HepG2 (cell line): ENCODE data around the gene ZNF581.

Experiments used
- CTCF ChIP-seq: sonication (generic); formaldehyde crosslinking; IDR thresholded peaks from 2 replicates; pipeline ENCODE4 v1.5.0; 2020; ENCODE audit warnings: mild to moderate bottlenecking, missing genetic modification reagents, moderate library complexity
- GTF2F1 ChIP-seq: fragments of 150-350 bp; IDR thresholded peaks from 2 replicates; pipeline ENCODE4 v1.6.1; 2014; ENCODE audit warnings: low read length
- MAFG ChIP-seq: sonication (generic); formaldehyde crosslinking; IDR thresholded peaks from 2 replicates; pipeline ENCODE4 v1.5.1; 2020; ENCODE audit warnings: mild to moderate bottlenecking, missing genetic modification reagents
- NFIC ChIP-seq: IDR thresholded peaks from 2 replicates; pipeline ENCODE4 v1.6.1; 2012; ENCODE audit warnings: mild to moderate bottlenecking, low read length, inconsistent platforms
- NFYB ChIP-seq: sonication (generic); formaldehyde crosslinking; IDR thresholded peaks from 2 replicates; pipeline ENCODE4 v1.4.0; 2020; ENCODE audit warnings: missing genetic modification reagents
- TFDP1 ChIP-seq: IDR thresholded peaks from 2 replicates; pipeline ENCODE4 v1.6.1; 2016; ENCODE audit warnings: missing compliant biosample characterization, missing genetic modification reagents, borderline replicate concordance
- USF2 ChIP-seq, 2 experiments: sonication (generic) in 1 of 2; formaldehyde crosslinking in 1 of 2; IDR thresholded peaks; 2 replicates each; pipeline versions ENCODE4 v1.5.1 to v1.6.1; 2011 to 2020; ENCODE audit warnings: borderline replicate concordance in 1 of 2, low read depth in 1 of 2, low read length in 1 of 2, mild to moderate bottlenecking in 1 of 2, missing genetic modification reagents in 1 of 2, moderate library complexity in 1 of 2
- ZNF234 ChIP-seq: sonication (generic); formaldehyde crosslinking; conservative IDR thresholded peaks from 2 replicates; pipeline ENCODE4 v1.5.1; 2020; ENCODE audit warnings: mild to moderate bottlenecking, missing genetic modification reagents
- ZNF282 ChIP-seq: fragments of 450-650 bp; IDR thresholded peaks from 2 replicates; pipeline ENCODE4 v1.6.1; 2018; ENCODE audit not compliant: partially characterized antibody
- ZNF510 ChIP-seq: sonication (generic); formaldehyde crosslinking; IDR thresholded peaks from 2 replicates; pipeline ENCODE4 v1.4.0; 2020; ENCODE audit warnings: low read depth, mild to moderate bottlenecking, missing genetic modification reagents
- ZNF724P ChIP-seq: sonication (generic); formaldehyde crosslinking; IDR thresholded peaks from 2 replicates; pipeline ENCODE4 v1.8.0; 2022; ENCODE audit warnings: missing genetic modification reagents, borderline replicate concordance
- TF ChIP-seq, protein P1 (sequence below): IDR thresholded peaks from 2 replicates; pipeline ENCODE4 v1.6.1; 2016; ENCODE audit warnings: low read depth, borderline replicate concordance
- TF ChIP-seq, protein P2 (sequence below): sonication (generic); formaldehyde crosslinking; IDR thresholded peaks from 2 replicates; pipeline ENCODE4 v1.8.1; 2022; ENCODE audit warnings: mild to moderate bottlenecking, missing genetic modification reagents
- TF ChIP-seq, protein P3 (sequence below): sonication (generic); formaldehyde crosslinking; IDR thresholded peaks from 2 replicates; pipeline ENCODE4 v1.4.0; 2020; ENCODE audit warnings: missing genetic modification reagents

- TF ChIP-seq ZNF234 (CRISPR knock-in tag) (no peak), CTCF (CRISPR knock-in tag) (no peak), USF2 (IDR thresholded peaks at IDR 0.05; ENCODE audit: low read depth, low read length) (no peak), USF2 (CRISPR knock-in tag; IDR thresholded peaks at IDR 0.05; ENCODE audit: borderline replicate concordance) (no peak), ZNF724P (CRISPR knock-in tag) (no peak), ZNF282 (no peak), MAFG (CRISPR knock-in tag) (no peak), ZNF510 (CRISPR knock-in tag) (no peak), NFIC (no peak), TFDP1 (CRISPR knock-in tag) (peak; percentile 55; the same call in 1 of the 2 replicates), GTF2F1 (no peak), NFYB (CRISPR knock-in tag) (no peak)
- TF ChIP-seq, protein P1, sequence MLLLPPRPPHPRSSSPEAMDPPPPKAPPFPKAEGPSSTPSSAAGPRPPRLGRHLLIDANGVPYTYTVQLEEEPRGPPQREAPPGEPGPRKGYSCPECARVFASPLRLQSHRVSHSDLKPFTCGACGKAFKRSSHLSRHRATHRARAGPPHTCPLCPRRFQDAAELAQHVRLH (CRISPR knock-in tag), result no peak
- TF ChIP-seq, protein P2, sequence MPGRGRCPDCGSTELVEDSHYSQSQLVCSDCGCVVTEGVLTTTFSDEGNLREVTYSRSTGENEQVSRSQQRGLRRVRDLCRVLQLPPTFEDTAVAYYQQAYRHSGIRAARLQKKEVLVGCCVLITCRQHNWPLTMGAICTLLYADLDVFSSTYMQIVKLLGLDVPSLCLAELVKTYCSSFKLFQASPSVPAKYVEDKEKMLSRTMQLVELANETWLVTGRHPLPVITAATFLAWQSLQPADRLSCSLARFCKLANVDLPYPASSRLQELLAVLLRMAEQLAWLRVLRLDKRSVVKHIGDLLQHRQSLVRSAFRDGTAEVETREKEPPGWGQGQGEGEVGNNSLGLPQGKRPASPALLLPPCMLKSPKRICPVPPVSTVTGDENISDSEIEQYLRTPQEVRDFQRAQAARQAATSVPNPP, result no peak
- TF ChIP-seq, protein P3, sequence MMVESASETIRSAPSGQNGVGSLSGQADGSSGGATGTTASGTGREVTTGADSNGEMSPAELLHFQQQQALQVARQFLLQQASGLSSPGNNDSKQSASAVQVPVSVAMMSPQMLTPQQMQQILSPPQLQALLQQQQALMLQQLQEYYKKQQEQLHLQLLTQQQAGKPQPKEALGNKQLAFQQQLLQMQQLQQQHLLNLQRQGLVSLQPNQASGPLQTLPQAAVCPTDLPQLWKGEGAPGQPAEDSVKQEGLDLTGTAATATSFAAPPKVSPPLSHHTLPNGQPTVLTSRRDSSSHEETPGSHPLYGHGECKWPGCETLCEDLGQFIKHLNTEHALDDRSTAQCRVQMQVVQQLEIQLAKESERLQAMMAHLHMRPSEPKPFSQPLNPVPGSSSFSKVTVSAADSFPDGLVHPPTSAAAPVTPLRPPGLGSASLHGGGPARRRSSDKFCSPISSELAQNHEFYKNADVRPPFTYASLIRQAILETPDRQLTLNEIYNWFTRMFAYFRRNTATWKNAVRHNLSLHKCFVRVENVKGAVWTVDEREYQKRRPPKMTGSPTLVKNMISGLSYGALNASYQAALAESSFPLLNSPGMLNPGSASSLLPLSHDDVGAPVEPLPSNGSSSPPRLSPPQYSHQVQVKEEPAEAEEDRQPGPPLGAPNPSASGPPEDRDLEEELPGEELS (CRISPR knock-in tag), result no peak
Measured at GRCh38 chr19:55642153-55643002, 1.1 kb upstream of the ZNF581 start.
